GM12878 (cell line): ENCODE results near the gene TEX9. TPM values are rescaled to one million over a fixed set of nuclear protein-coding genes. Genes with fewer than 3 reads are reported as not detected.

Experiments
- BCL11A ChIP-seq: IDR thresholded peaks from 2 replicates; pipeline ENCODE4 v1.6.1; 2011; ENCODE audit warnings: low read depth, low read length
- CEBPB ChIP-seq, 2 experiments: fragments of 150-350 bp in 1 of 2; IDR thresholded peaks; 2 replicates each; pipeline ENCODE4 v1.6.1; 2012 to 2014; ENCODE audit warnings: low read depth in 2 of 2, low read length in 2 of 2, borderline replicate concordance in 1 of 2, inconsistent platforms in 1 of 2
- CREB1 ChIP-seq: IDR thresholded peaks from 2 replicates; pipeline ENCODE4 v1.6.1; 2012; ENCODE audit warnings: low read depth, mild to moderate bottlenecking, inconsistent platforms
- CREM ChIP-seq: IDR thresholded peaks from 2 replicates; pipeline ENCODE4 v1.6.1; 2014; ENCODE audit warnings: antibody characterized with exemption, low read depth
- DPF2 ChIP-seq: fragments of 450-650 bp; IDR thresholded peaks from 2 replicates; pipeline ENCODE4 v1.6.1; 2017; ENCODE audit warnings: mild to moderate bottlenecking
- EGR1 ChIP-seq, 2 experiments: IDR thresholded peaks; 1 replicate in 1 of 2; 2 replicates in 1 of 2; pipeline ENCODE4 v1.6.1; 2011 to 2012; ENCODE audit warnings: low read depth in 2 of 2, low read length in 2 of 2, borderline replicate concordance in 1 of 2, mild to moderate bottlenecking in 1 of 2, moderate library complexity in 1 of 2
- EP300 ChIP-seq, 2 experiments: fragments of 150-350 bp in 1 of 2; IDR thresholded peaks; 2 replicates each; pipeline ENCODE4 v1.6.1; 2011 to 2012; ENCODE audit warnings: low read depth in 2 of 2, low read length in 2 of 2, borderline replicate concordance in 1 of 2, improper control_type of control experiment in 1 of 2, inconsistent platforms in 1 of 2; ENCODE audit not compliant: control insufficient read depth in 1 of 2
- ETV6 ChIP-seq, 2 experiments: fragments of 450-650 bp in 1 of 2; IDR thresholded peaks in 1 of 2; conservative IDR thresholded peaks in 1 of 2; 2 replicates each; pipeline ENCODE4 v1.6.1; 2014; ENCODE audit warnings: antibody characterized with exemption in 1 of 2, borderline replicate concordance in 1 of 2, low read depth in 1 of 2, mild to moderate bottlenecking in 1 of 2, moderate library complexity in 1 of 2
- FOXK2 ChIP-seq: fragments of 450-650 bp; IDR thresholded peaks from 2 replicates; pipeline ENCODE4 v1.6.1; 2017; ENCODE audit warnings: mild to moderate bottlenecking, moderate library complexity
- HDAC2 ChIP-seq: fragments of 200-600 bp; sonication (generic); IDR thresholded peaks from 2 replicates; pipeline ENCODE4 v1.6.1; 2017
- HDAC6 ChIP-seq: fragments of 200-600 bp; sonication (generic); IDR thresholded peaks from one replicate; pipeline ENCODE4 v1.8.0; 2017; ENCODE audit warnings: antibody characterized with exemption; ENCODE audit not compliant: unreplicated experiment
- JUND ChIP-seq: IDR thresholded peaks from 2 replicates; pipeline ENCODE4 v1.6.1; 2012; ENCODE audit warnings: low read depth, mild to moderate bottlenecking, low read length, improper control_type of control experiment, moderate library complexity
- KLF5 ChIP-seq: fragments of 450-650 bp; IDR thresholded peaks from 2 replicates; pipeline ENCODE4 v1.6.1; 2014; ENCODE audit warnings: mild to moderate bottlenecking; ENCODE audit not compliant: partially characterized antibody
- NFIC ChIP-seq: IDR thresholded peaks from 2 replicates; pipeline ENCODE4 v1.6.1; 2012; ENCODE audit warnings: low read depth, mild to moderate bottlenecking, inconsistent platforms, low read length, moderate library complexity
- NFYA ChIP-seq: IDR thresholded peaks from 2 replicates; pipeline ENCODE4 v1.6.1; 2011; ENCODE audit warnings: low read depth, mild to moderate bottlenecking, low read length, improper control_type of control experiment, borderline replicate concordance
- NR2F1 ChIP-seq: fragments of 450-650 bp; conservative IDR thresholded peaks from 2 replicates; pipeline ENCODE4 v1.6.1; 2017; ENCODE audit warnings: mild to moderate bottlenecking
- PML ChIP-seq: IDR thresholded peaks from 2 replicates; pipeline ENCODE4 v1.6.1; 2012; ENCODE audit warnings: low read length, inconsistent platforms
- POLR2AphosphoS5 ChIP-seq: IDR thresholded peaks from 2 replicates; pipeline ENCODE4 v1.6.1; 2011; ENCODE audit warnings: mild to moderate bottlenecking, low read length, inconsistent platforms
- RCOR1 ChIP-seq: conservative IDR thresholded peaks from 2 replicates; pipeline ENCODE4 v1.6.1; 2012; ENCODE audit warnings: low read depth, low read length, improper control_type of control experiment
- RELA ChIP-seq: fragments of 450-650 bp; IDR thresholded peaks from 2 replicates; pipeline ENCODE4 v1.8.0; 2014; ENCODE audit warnings: borderline replicate concordance; ENCODE audit not compliant: partially characterized antibody
- SMAD5 ChIP-seq: IDR thresholded peaks from 2 replicates; pipeline ENCODE4 v1.6.1; 2016; ENCODE audit warnings: antibody characterized with exemption, low read depth
- SMC3 ChIP-seq: IDR thresholded peaks from 2 replicates; pipeline ENCODE4 v1.6.1; 2011; ENCODE audit warnings: low read length, improper control_type of control experiment, borderline replicate concordance
- SP1 ChIP-seq: IDR thresholded peaks from one replicate; pipeline ENCODE4 v1.6.1; 2011; ENCODE audit warnings: low read depth, low read length
- STAT1 ChIP-seq: fragments of 450-650 bp; conservative IDR thresholded peaks from 2 replicates; pipeline ENCODE4 v1.6.1; 2014; ENCODE audit warnings: antibody characterized with exemption, mild to moderate bottlenecking
- WRNIP1 ChIP-seq: IDR thresholded peaks from 2 replicates; pipeline ENCODE4 v1.6.1; 2011; ENCODE audit warnings: low read depth, low read length, improper control_type of control experiment, borderline replicate concordance
- ZNF217 ChIP-seq: fragments of 450-650 bp; IDR thresholded peaks from 2 replicates; pipeline ENCODE4 v1.6.1; 2017; ENCODE audit warnings: antibody characterized with exemption, mild to moderate bottlenecking
- polyA plus RNA-seq, 11 experiments: library from polyadenylated mRNA; depleted of rRNA in 4 of 11; unstranded in 6 of 11; stranded (reverse) in 5 of 11; fragments of >200 nt; fragmentation: Nextera tagmentation in 4 of 11; fragmentation: Illumina TruSeq in 1 of 11; extraction: Ambion mirVana in 4 of 11; extraction: Trizol in 1 of 11; gene quantifications; 1 replicate in 1 of 11; 2 replicates in 10 of 11; pipeline versions ENCODE4 v1.2.1 to v1.2.3, GENCODE V29; 2011 to 2016; ENCODE audit warnings: inconsistent platforms in 2 of 11, missing spikeins in 2 of 11, low read depth in 1 of 11
- total RNA-seq, 4 experiments: library from RNA; depleted of rRNA in 3 of 4; stranded (reverse); fragments of >200 nt in 3 of 4; fragmentation: Illumina TruSeq in 1 of 4; extraction: Trizol in 1 of 4; gene quantifications; 2 replicates each; pipeline versions ENCODE4 v1.2.1 to v1.2.3, GENCODE V29; 2013 to 2021
- TF ChIP-seq, protein P1 (sequence below): fragments of 450-650 bp; IDR thresholded peaks from 2 replicates; pipeline ENCODE4 v1.6.1; 2017; ENCODE audit warnings: low read depth, mild to moderate bottlenecking, moderate library complexity
- TF ChIP-seq, protein P2 (sequence below): IDR thresholded peaks from 2 replicates; pipeline ENCODE4 v1.6.1; 2011; ENCODE audit warnings: low read depth, mild to moderate bottlenecking, low read length, moderate library complexity, borderline replicate concordance; ENCODE audit errors: extremely low read depth
- TF ChIP-seq, protein P3 (sequence below), 3 experiments: IDR thresholded peaks in 2 of 3; conservative IDR thresholded peaks in 1 of 3; 2 replicates each; pipeline ENCODE4 v1.5.1; 2011; ENCODE audit warnings: low read depth in 3 of 3, low read length in 3 of 3, mild to moderate bottlenecking in 3 of 3, control low read depth in 2 of 3, moderate library complexity in 2 of 3, inconsistent platforms in 1 of 3, mixed read lengths in 1 of 3; ENCODE audit not compliant: control insufficient read depth in 2 of 3, insufficient read depth in 1 of 3; ENCODE audit errors: extremely low read depth in 1 of 3

The TEX9 gene
- total and polyA plus RNA-seq, 10 of the 15 experiments (the other 5 are each of a cell fraction or from before 2014, with no cell fraction given): 9.0 to 155 (median 70.0) TPM

DNA sequence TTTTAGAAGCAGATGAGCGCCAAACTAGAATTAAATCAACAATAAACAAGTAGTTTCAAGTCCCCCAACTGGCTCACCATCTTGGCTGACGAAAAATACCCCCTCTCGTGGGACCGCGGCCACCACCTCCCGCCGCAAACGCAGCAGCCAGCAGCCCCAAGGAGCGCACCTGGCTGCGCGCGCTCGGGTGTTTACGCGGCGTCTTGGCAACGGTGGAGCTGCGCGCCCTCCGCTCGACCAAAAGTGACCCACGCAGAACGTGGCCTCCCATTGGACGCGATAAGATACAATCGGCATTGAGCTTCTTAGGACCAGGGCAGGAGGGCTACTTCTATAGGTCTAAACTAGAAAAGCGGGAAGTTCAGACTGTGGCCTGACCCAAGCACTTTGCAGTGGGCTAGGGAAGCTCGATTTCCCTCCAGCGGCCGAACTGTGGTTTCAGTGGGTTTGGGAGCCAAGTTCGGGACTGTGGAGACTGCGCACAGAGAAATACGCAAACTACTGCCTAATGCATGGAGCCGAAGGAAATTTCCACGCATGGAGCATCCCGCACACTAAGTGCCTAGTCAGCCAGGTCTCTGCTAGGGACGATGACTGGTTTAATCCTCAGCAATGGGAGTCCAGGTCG lies 99.8 kb downstream of the TEX9 start, which contains the start of gene MNS1 (continued):
- TF ChIP-seq ZNF217: no peak
- TF ChIP-seq NFIC: no peak; the same call in 1 of the 2 replicates
- peak in 1 of 2 experiments; percentile 76; a peak in 2 of 4 replicates for TF ChIP-seq EP300 (IDR thresholded peaks at IDR 0.05; ENCODE audit: borderline replicate concordance in 1 of 2, control insufficient read depth in 1 of 2, low read depth in 2 of 2, low read length in 2 of 2)
- peak; percentile 59; the same call in 1 of the 2 replicates for TF ChIP-seq NFYA
- TF ChIP-seq, protein P1, sequence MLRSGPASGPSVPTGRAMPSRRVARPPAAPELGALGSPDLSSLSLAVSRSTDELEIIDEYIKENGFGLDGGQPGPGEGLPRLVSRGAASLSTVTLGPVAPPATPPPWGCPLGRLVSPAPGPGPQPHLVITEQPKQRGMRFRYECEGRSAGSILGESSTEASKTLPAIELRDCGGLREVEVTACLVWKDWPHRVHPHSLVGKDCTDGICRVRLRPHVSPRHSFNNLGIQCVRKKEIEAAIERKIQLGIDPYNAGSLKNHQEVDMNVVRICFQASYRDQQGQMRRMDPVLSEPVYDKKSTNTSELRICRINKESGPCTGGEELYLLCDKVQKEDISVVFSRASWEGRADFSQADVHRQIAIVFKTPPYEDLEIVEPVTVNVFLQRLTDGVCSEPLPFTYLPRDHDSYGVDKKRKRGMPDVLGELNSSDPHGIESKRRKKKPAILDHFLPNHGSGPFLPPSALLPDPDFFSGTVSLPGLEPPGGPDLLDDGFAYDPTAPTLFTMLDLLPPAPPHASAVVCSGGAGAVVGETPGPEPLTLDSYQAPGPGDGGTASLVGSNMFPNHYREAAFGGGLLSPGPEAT: peak; percentile 51; the same call in 1 of the 2 replicates
- TF ChIP-seq RCOR1: no peak
- no peak for TF ChIP-seq JUND
- TF ChIP-seq STAT1: no peak
- peak; percentile 58; the same call in 1 of the 2 replicates for TF ChIP-seq POLR2AphosphoS5
- TF ChIP-seq DPF2: no peak
- TF ChIP-seq CEBPB (IDR thresholded peaks at IDR 0.05; ENCODE audit: borderline replicate concordance in 1 of 2, low read depth in 2 of 2, low read length in 2 of 2): no peak
- no peak for TF ChIP-seq FOXK2
- peak; percentile 44; the same call in 1 of the 2 replicates for TF ChIP-seq CREM
- no peak for TF ChIP-seq BCL11A
- TF ChIP-seq HDAC6: no peak
- peak; percentile 95 for TF ChIP-seq SP1
- peak; percentile 5 for TF ChIP-seq RELA
- TF ChIP-seq CREB1: peak; percentile 45
- TF ChIP-seq WRNIP1: no peak
- TF ChIP-seq KLF5: peak; percentile 64
- peak; percentile 90; the same call in 1 of the 2 replicates for TF ChIP-seq HDAC2
- TF ChIP-seq EGR1 (IDR thresholded peaks at IDR 0.05; ENCODE audit: borderline replicate concordance in 1 of 2, low read depth in 2 of 2, low read length in 2 of 2): no peak
- no peak for TF ChIP-seq NR2F1
- TF ChIP-seq, protein P2, sequence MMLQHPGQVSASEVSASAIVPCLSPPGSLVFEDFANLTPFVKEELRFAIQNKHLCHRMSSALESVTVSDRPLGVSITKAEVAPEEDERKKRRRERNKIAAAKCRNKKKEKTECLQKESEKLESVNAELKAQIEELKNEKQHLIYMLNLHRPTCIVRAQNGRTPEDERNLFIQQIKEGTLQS: no peak
- no peak for TF ChIP-seq SMAD5
- TF ChIP-seq SMC3: no peak
- TF ChIP-seq, protein P3, sequence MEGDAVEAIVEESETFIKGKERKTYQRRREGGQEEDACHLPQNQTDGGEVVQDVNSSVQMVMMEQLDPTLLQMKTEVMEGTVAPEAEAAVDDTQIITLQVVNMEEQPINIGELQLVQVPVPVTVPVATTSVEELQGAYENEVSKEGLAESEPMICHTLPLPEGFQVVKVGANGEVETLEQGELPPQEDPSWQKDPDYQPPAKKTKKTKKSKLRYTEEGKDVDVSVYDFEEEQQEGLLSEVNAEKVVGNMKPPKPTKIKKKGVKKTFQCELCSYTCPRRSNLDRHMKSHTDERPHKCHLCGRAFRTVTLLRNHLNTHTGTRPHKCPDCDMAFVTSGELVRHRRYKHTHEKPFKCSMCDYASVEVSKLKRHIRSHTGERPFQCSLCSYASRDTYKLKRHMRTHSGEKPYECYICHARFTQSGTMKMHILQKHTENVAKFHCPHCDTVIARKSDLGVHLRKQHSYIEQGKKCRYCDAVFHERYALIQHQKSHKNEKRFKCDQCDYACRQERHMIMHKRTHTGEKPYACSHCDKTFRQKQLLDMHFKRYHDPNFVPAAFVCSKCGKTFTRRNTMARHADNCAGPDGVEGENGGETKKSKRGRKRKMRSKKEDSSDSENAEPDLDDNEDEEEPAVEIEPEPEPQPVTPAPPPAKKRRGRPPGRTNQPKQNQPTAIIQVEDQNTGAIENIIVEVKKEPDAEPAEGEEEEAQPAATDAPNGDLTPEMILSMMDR (IDR thresholded peaks at IDR 0.05 in 2 of 3, conservative IDR thresholded peaks at IDR 0.05 in 1 of 3; ENCODE audit: control insufficient read depth in 2 of 3, extremely low read depth in 1 of 3, insufficient read depth in 1 of 3, low read depth in 3 of 3, low read length in 3 of 3): no peak
- TF ChIP-seq ETV6 (conservative IDR thresholded peaks at IDR 0.05 in 1 of 2, IDR thresholded peaks at IDR 0.05 in 1 of 2; ENCODE audit: borderline replicate concordance in 1 of 2, low read depth in 1 of 2): no peak
- no peak for TF ChIP-seq PML
